ENCODE data around the gene CMIP. TPM values are rescaled to one million over a fixed set of nuclear protein-coding genes. Genes with fewer than 3 reads are reported as not detected.

Gene CMIP
- polyA plus RNA-seq, 3 donors = 0.85 to 61.9 (median 0.93) TPM

DNA sequence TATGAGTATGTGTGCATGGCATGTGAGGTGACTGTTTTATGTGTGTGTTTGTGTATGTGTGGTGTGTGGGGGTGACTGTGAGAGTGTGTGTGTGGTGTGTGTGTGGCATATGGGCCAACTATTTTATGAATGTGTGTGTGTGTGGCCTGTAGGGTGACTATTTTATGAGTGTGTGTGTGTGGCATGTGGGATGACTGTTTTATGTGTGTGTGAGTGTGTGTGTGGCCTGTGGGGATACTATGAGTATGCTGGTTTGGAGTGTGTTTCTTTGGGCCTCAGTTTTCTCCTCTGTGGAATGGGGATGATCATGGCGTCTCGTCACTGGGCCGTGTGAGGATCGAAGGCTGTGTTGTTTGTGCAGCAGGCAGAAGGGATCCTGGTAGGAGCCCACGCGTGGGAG lies 182.4 kb downstream of the CMIP start:
- Histone ChIP-seq H3K79me2 (ENCODE audit: insufficient read depth, low read length) (peaks cover 56% of the 10 kb centered on the region), H3K4me1 (ENCODE audit: control insufficient read depth in 1 of 2, insufficient read depth in 2 of 2, low read length in 2 of 2) (peaks cover 4 to 7% of the 10 kb centered on the region in 2 donors), H3K27me3 (ENCODE audit: control insufficient read depth in 2 of 2, insufficient read depth in 2 of 2, low read length in 2 of 2) (no peaks in the 10 kb centered on the region), H3K9me3 (replicated peaks in 1 of 2; ENCODE audit: control insufficient read depth in 1 of 2, insufficient read depth in 1 of 2, low read length in 2 of 2) (no peaks in the 10 kb centered on the region), H3K9ac (ENCODE audit: insufficient read depth, low read length, poor library complexity, severe bottlenecking) (no peak overlapping the region), H3K27ac (ENCODE audit: low read depth in 1 of 2, low read length in 2 of 2) (peak overlapping the region in 1 of 2 donors; percentile 69), H3K4me3 (replicated peaks in 1 of 3; ENCODE audit: low read depth in 2 of 3, low read length in 3 of 3) (no peak overlapping the region), H2AFZ (ENCODE audit: insufficient read depth, low read depth, low read length, poor library complexity, severe bottlenecking) (no peak overlapping the region), H4K20me1 (ENCODE audit: insufficient read depth, low read length) (peaks cover 100% of the 10 kb centered on the region), H3K36me3 (replicated peaks in 1 of 2; ENCODE audit: control insufficient read depth in 1 of 2, insufficient read depth in 2 of 2, low read length in 2 of 2) (peaks cover 27 to 77% of the 10 kb centered on the region in 2 donors), H3K4me2 (replicated peaks; ENCODE audit: extremely low read depth, low read length, poor library complexity, severe bottlenecking) (no peak overlapping the region)
- Mint-ChIP-seq H3K9me3 (no peaks in the 10 kb centered on the region), H3K27me3 (ENCODE audit: low read depth in 3 of 3) (peaks cover 0 to 2% (median 1%) of the 10 kb centered on the region in 3 donors), H3K4me1 (peaks cover 24% of the 10 kb centered on the region), H3K36me3 (peaks cover 46 to 51% of the 10 kb centered on the region in 2 donors), H3K27ac (no peak overlapping the region), H3K4me3 (no peak overlapping the region)
- intact Hi-C loops (cut with micrococcal nuclease) = loop anchor here in 1 of 2 donors (10.0 kb wide), 1 partner anchor 108 kb away; no protein-coding TSS in a partner anchor
- DNase-seq = no peak
- WGBS (ENCODE audit: insufficient coverage) = 97% methylated on average over 6 of the region's 6 CpGs
- TF ChIP-seq, protein P1, sequence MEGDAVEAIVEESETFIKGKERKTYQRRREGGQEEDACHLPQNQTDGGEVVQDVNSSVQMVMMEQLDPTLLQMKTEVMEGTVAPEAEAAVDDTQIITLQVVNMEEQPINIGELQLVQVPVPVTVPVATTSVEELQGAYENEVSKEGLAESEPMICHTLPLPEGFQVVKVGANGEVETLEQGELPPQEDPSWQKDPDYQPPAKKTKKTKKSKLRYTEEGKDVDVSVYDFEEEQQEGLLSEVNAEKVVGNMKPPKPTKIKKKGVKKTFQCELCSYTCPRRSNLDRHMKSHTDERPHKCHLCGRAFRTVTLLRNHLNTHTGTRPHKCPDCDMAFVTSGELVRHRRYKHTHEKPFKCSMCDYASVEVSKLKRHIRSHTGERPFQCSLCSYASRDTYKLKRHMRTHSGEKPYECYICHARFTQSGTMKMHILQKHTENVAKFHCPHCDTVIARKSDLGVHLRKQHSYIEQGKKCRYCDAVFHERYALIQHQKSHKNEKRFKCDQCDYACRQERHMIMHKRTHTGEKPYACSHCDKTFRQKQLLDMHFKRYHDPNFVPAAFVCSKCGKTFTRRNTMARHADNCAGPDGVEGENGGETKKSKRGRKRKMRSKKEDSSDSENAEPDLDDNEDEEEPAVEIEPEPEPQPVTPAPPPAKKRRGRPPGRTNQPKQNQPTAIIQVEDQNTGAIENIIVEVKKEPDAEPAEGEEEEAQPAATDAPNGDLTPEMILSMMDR (IDR thresholded peaks at IDR 0.05) = no peak

DNA sequence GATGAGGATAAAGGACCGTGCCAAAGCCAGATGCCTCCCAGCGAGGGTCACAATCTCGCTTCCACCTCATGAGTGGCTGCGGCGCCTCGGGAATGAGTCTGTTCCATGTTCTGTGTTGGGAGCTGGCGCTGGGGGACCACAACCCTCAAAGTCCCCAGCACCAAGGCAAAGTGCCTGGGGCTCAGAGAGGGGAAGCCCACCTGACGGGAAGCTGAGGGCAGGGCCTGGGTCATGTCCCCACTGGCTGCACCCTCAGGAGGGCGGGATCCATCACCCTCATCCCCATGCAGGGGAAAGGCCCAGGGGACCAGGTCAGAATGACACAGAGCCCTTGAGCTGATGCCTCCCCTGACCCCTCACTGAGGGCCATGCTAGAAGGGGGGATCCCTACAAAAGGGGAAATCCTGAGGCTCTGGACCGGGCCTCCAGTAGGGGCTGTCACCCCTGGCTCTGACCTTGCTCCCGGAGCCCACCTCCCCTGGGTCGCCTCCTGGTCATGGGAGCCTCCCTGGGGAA lies 183.2 kb downstream of the CMIP start:
- H3K79me2 ChIP-seq (ENCODE audit: insufficient read depth, low read length) = peaks cover 60% of the 10 kb centered on the region
- Mint-ChIP-seq H3K27ac (peak overlapping the region in 5 of 7 donors; percentile 41 to 90 (median 82)), H3K4me3 (no peak overlapping the region)

More for the DNA sequence above, 183.2 kb downstream of the CMIP start:
- 98% methylated on average over 9 of the region's 12 CpGs for WGBS (ENCODE audit: insufficient coverage)
- intact Hi-C loops (cut with micrococcal nuclease) = loop anchor here in 1 of 2 donors (10.0 kb wide), 1 partner anchor 107 kb away; no protein-coding TSS in a partner anchor
- Mint-ChIP-seq H3K27me3 (ENCODE audit: low read depth in 3 of 3) (peaks cover 0 to 1% (median 0%) of the 10 kb centered on the region in 3 donors), H3K9me3 (peaks cover 0 to 2% (median 0%) of the 10 kb centered on the region in 7 donors), H3K4me1 (peaks cover 32% of the 10 kb centered on the region), H3K36me3 (peaks cover 44 to 47% of the 10 kb centered on the region in 2 donors)
- Histone ChIP-seq H3K4me1 (ENCODE audit: control insufficient read depth in 1 of 2, insufficient read depth in 2 of 2, low read length in 2 of 2) (peaks cover 12 to 15% of the 10 kb centered on the region in 2 donors), H3K9ac (ENCODE audit: insufficient read depth, low read length, poor library complexity, severe bottlenecking) (no peak overlapping the region), H3K36me3 (replicated peaks in 1 of 2; ENCODE audit: control insufficient read depth in 1 of 2, insufficient read depth in 2 of 2, low read length in 2 of 2) (peaks cover 19 to 70% of the 10 kb centered on the region in 2 donors), H2AFZ (ENCODE audit: insufficient read depth, low read depth, low read length, poor library complexity, severe bottlenecking) (no peak overlapping the region), H3K27ac (ENCODE audit: low read depth in 1 of 2, low read length in 2 of 2) (peak overlapping the region; percentile 5 to 69), H3K27me3 (ENCODE audit: control insufficient read depth in 2 of 2, insufficient read depth in 2 of 2, low read length in 2 of 2) (no peaks in the 10 kb centered on the region), H3K9me3 (replicated peaks in 1 of 2; ENCODE audit: control insufficient read depth in 1 of 2, insufficient read depth in 1 of 2, low read length in 2 of 2) (no peaks in the 10 kb centered on the region), H3K4me2 (replicated peaks; ENCODE audit: extremely low read depth, low read length, poor library complexity, severe bottlenecking) (no peak overlapping the region), H4K20me1 (ENCODE audit: insufficient read depth, low read length) (peaks cover 100% of the 10 kb centered on the region), H3K4me3 (replicated peaks in 1 of 3; ENCODE audit: low read depth in 2 of 3, low read length in 3 of 3) (no peak overlapping the region)
- DNase-seq = peak in 1 of 3 donors; percentile 52
- TF ChIP-seq, protein P1 (IDR thresholded peaks at IDR 0.05) = no peak

Data from CD14-positive monocyte (primary cell).